Measurements from ENCODE around the gene RFPL3.

DNA sequence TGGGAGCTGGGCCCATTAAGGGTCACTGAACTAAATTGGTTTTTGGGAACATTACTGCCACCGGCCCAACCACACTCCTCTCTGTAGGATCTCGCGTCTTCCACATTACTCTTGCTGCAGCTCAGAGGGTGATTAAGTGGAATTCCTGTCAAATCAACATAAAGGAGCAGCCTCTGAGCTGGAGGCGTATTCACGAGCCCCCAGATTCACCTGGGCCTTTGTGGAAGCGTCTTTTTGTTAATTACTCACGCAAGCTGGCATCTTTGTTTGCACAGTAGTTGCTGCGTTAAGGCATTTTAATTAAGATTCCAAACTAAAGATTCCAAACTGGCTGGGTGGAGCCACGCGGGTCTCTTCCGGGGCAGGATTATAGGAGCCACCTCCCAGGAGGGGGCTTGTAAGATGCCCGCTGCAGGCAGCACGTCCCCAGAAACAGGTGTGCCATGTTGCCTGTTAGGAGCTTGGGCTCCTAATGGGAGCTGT lies 21.5 kb upstream of the RFPL3 start:
- TF ChIP-seq, protein P1, sequence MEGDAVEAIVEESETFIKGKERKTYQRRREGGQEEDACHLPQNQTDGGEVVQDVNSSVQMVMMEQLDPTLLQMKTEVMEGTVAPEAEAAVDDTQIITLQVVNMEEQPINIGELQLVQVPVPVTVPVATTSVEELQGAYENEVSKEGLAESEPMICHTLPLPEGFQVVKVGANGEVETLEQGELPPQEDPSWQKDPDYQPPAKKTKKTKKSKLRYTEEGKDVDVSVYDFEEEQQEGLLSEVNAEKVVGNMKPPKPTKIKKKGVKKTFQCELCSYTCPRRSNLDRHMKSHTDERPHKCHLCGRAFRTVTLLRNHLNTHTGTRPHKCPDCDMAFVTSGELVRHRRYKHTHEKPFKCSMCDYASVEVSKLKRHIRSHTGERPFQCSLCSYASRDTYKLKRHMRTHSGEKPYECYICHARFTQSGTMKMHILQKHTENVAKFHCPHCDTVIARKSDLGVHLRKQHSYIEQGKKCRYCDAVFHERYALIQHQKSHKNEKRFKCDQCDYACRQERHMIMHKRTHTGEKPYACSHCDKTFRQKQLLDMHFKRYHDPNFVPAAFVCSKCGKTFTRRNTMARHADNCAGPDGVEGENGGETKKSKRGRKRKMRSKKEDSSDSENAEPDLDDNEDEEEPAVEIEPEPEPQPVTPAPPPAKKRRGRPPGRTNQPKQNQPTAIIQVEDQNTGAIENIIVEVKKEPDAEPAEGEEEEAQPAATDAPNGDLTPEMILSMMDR (IDR thresholded peaks at IDR 0.05; ENCODE audit: insufficient read depth, low read length), result no peak
- TF ChIP-seq, protein P2, sequence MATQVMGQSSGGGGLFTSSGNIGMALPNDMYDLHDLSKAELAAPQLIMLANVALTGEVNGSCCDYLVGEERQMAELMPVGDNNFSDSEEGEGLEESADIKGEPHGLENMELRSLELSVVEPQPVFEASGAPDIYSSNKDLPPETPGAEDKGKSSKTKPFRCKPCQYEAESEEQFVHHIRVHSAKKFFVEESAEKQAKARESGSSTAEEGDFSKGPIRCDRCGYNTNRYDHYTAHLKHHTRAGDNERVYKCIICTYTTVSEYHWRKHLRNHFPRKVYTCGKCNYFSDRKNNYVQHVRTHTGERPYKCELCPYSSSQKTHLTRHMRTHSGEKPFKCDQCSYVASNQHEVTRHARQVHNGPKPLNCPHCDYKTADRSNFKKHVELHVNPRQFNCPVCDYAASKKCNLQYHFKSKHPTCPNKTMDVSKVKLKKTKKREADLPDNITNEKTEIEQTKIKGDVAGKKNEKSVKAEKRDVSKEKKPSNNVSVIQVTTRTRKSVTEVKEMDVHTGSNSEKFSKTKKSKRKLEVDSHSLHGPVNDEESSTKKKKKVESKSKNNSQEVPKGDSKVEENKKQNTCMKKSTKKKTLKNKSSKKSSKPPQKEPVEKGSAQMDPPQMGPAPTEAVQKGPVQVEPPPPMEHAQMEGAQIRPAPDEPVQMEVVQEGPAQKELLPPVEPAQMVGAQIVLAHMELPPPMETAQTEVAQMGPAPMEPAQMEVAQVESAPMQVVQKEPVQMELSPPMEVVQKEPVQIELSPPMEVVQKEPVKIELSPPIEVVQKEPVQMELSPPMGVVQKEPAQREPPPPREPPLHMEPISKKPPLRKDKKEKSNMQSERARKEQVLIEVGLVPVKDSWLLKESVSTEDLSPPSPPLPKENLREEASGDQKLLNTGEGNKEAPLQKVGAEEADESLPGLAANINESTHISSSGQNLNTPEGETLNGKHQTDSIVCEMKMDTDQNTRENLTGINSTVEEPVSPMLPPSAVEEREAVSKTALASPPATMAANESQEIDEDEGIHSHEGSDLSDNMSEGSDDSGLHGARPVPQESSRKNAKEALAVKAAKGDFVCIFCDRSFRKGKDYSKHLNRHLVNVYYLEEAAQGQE (IDR thresholded peaks at IDR 0.05; ENCODE audit: insufficient replicate concordance, low read depth), result no peak
